Right lung (tissue), 5 donors: ENCODE results near the gene ZKSCAN7. TPM values are rescaled to one million over a fixed set of nuclear protein-coding genes. Genes with fewer than 3 reads are reported as not detected.
"Not testable (repeated sequence)": the region's sequence is repeated elsewhere in the genome, so short reads cannot be mapped to it uniquely, and the experiment has no call there.

Source experiments
- DNase-seq, 2 donors: peaks; one replicate each; pipeline ENCODE4 v3.0.0-alpha.2; 2013
- polyA plus RNA-seq, 5 donors: library from polyadenylated mRNA; unstranded; fragments of 120-200 nt; gene quantifications; one replicate each; pipeline versions ENCODE4 v1.2.1 to v1.2.3, GENCODE V29; 2013; ENCODE audit warnings: inconsistent platforms in 1 of 5, low replicate concordance in 1 of 5; ENCODE audit not compliant: insufficient read length in 5 of 5, insufficient read depth in 1 of 5

The ZKSCAN7 gene
- polyA plus RNA-seq, 5 donors: 14.9 to 19.4 (median 18.9) TPM

DNA sequence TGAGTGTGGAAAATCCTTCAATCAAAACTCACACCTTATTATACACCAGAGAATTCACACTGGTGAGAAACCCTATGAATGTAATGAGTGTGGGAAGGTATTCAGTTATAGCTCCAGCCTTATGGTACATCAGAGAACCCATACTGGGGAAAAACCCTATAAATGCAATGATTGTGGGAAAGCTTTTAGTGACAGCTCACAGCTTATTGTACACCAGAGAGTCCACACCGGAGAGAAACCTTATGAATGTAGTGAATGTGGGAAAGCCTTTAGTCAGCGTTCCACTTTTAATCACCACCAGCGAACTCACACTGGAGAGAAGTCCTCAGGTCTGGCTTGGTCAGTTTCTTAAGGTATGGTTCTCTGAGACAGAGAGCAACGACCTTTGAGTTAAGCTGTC is 16.0 kb downstream of the ZKSCAN7 start:
- DNase-seq: no peak

DNA sequence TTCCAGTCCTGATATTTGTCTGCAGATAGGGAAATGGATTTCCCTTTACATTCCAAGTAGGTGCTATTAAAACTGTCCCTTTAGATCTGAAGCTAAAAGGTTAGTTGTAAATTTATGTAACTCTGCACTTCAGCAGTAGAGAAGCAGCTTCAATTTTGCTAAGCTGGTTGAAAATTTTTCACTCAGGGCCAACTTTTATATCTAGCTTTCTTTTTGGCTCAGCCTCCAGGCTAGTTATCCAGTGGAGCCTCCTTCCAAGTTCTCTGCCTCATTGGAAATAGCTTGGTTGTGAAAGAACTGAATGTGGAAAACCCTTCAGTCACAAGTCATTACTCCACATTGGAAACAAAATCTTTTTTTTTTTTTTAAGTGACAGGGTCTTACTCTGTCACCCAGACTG is 21.6 kb downstream of the ZKSCAN7 start:
- DNase-seq: peak; percentile 64 to 77

- not testable (repeated sequence) for DNase-seq
These were observed 22.5 kb downstream of the ZKSCAN7 start for GRCh38 chr3:44577354-44577952.

GRCh38 chr3:44578316-44578715 is 23.3 kb downstream of the ZKSCAN7 start:
- not testable (repeated sequence) for DNase-seq

GRCh38 chr3:44578924-44579515 is 24.0 kb downstream of the ZKSCAN7 start:
- DNase-seq: not testable (repeated sequence)

GRCh38 chr3:44579749-44580148 is 24.8 kb downstream of the ZKSCAN7 start:
- not testable (repeated sequence) for DNase-seq

- not testable (repeated sequence) for DNase-seq
These were observed 26.0 kb downstream of the ZKSCAN7 start for GRCh38 chr3:44580971-44581370.

GRCh38 chr3:44584646-44585501 is 29.9 kb downstream of the ZKSCAN7 start, which contains the start of gene ZNF660:
TSS of gene ZNF660 (plus strand) at chr3:44584964. CDS start at chr3:44594194, 9,230 bp downstream.
- DNase-seq: peak; percentile 87 to 90

GRCh38 chr3:44596621-44597020 is 41.6 kb downstream of the ZKSCAN7 start:
- DNase-seq: peak; percentile 17 to 42

GRCh38 chr3:44601749-44602148 is 46.8 kb downstream of the ZKSCAN7 start:
- no peak for DNase-seq

DNA sequence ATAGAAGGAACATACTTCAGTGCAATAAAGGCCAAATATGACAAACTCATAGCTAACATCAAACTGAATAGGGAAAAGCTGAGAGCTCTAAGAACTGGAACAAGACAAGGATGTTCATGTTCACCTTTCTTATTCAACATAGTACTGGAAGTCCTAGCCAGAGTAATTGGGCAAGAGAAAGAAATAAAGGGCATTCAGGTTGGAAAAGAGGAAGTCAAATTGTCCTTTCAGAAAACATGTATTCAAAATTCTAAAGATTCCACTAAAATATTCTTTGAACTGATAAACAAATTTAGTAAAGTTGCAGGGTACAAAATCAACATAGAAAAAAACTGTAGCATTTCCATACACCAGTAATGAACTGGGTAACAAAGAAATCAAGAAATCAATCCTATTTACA is 57.7 kb downstream of the ZKSCAN7 start:
- no peak for DNase-seq

Other genes with a start within 250 kb of the ZKSCAN7 start
- gene TCAIM, start 216.4 kb upstream of the ZKSCAN7 start, polyA plus RNA-seq: 10 to 100 TPM; 20.2 to 29.4 (median 26.3) TPM
- gene ZNF445, start 77.5 kb upstream of the ZKSCAN7 start, polyA plus RNA-seq: 10 to 100 TPM; 19.5 to 33.5 (median 26.5) TPM
- gene ZNF660, start 29.8 kb downstream of the ZKSCAN7 start, polyA plus RNA-seq: 10 to 100 TPM in 4 of 5 donors, 1 to 10 TPM in 1; 9.5 to 27.0 (median 24.3) TPM
- 10 to 100 TPM; 23.5 to 40.2 (median 35.6) TPM for gene ZNF197, start 69.8 kb downstream of the ZKSCAN7 start, polyA plus RNA-seq
- gene ZNF35, start 93.5 kb downstream of the ZKSCAN7 start, polyA plus RNA-seq: 10 to 100 TPM in 4 of 5 donors, 1 to 10 TPM in 1; 7.5 to 12.1 (median 11.2) TPM
- gene ZNF502, start 157.5 kb downstream of the ZKSCAN7 start, polyA plus RNA-seq: 10 to 100 TPM in 4 of 5 donors, 1 to 10 TPM in 1; 9.1 to 15.0 (median 12.6) TPM
- 10 to 100 TPM in 2 of 5 donors, 1 to 10 TPM in 3; 7.0 to 15.2 (median 9.9) TPM for gene ZNF501, start 174.4 kb downstream of the ZKSCAN7 start, polyA plus RNA-seq
- gene KIAA1143, start 206.4 kb downstream of the ZKSCAN7 start, polyA plus RNA-seq: 10 to 100 TPM; 36.2 to 67.3 (median 61.7) TPM
- 10 to 100 TPM; 15.2 to 43.9 (median 24.7) TPM for gene KIF15, start 206.6 kb downstream of the ZKSCAN7 start, polyA plus RNA-seq